ENCODE data around the gene LZTS2.
"Not testable (repeated sequence)": the region's sequence is repeated elsewhere in the genome, so short reads cannot be mapped to it uniquely, and the experiment has no call there.

Gene LZTS2

GRCh38 chr10:100999742-101000126 is at the start of gene LZTS2:
Gene LZTS2 (plus strand): TSS chr10:100999808. CDS start chr10:101002539, 2,731 bp downstream.
- no peak for DNase-seq (ENCODE audit: low read depth in 2 of 2)

- no peak for DNase-seq (ENCODE audit: low read depth in 2 of 2)
These were observed 39.4 kb upstream of the LZTS2 start for GRCh38 chr10:100960251-100960650.

GRCh38 chr10:100962351-100963080 is 37.1 kb upstream of the LZTS2 start:
- no peak for DNase-seq (ENCODE audit: low read depth in 2 of 2)

GRCh38 chr10:100963826-100964225 is 35.8 kb upstream of the LZTS2 start:
- no peak for DNase-seq (ENCODE audit: low read depth in 2 of 2)

- DNase-seq (ENCODE audit: low read depth in 2 of 2), result no peak
These were observed 33.8 kb upstream of the LZTS2 start for GRCh38 chr10:100965820-100966219.

GRCh38 chr10:100966887-100967286 is 32.7 kb upstream of the LZTS2 start:
- DNase-seq (ENCODE audit: low read depth in 2 of 2), result no peak

GRCh38 chr10:100967332-100967731 is 32.3 kb upstream of the LZTS2 start:
- no peak for DNase-seq (ENCODE audit: low read depth in 2 of 2)

- DNase-seq (ENCODE audit: low read depth in 2 of 2), result no peak
These were observed 31.4 kb upstream of the LZTS2 start for GRCh38 chr10:100968062-100968736.

GRCh38 chr10:100968863-100969186 is 30.8 kb upstream of the LZTS2 start:
- DNase-seq (ENCODE audit: low read depth in 2 of 2), result no peak

GRCh38 chr10:100969187-100970075 is 30.2 kb upstream of the LZTS2 start, which contains the start of gene SEMA4G:
Gene SEMA4G (plus strand): TSS chr10:100969504. CDS start chr10:100972913, 3,409 bp downstream.
- DNase-seq (ENCODE audit: low read depth in 2 of 2), result no peak

GRCh38 chr10:100970076-100970913 is 29.3 kb upstream of the LZTS2 start:
- DNase-seq (ENCODE audit: low read depth in 2 of 2), result no peak

- DNase-seq (ENCODE audit: low read depth in 2 of 2), result no peak
These were observed 28.4 kb upstream of the LZTS2 start for GRCh38 chr10:100970914-100971811.

GRCh38 chr10:100972115-100972903 is 27.3 kb upstream of the LZTS2 start:
- DNase-seq (ENCODE audit: low read depth in 2 of 2), result no peak

GRCh38 chr10:100972904-100973535 is 26.6 kb upstream of the LZTS2 start:
- no peak for DNase-seq (ENCODE audit: low read depth in 2 of 2)

- not testable (repeated sequence) for DNase-seq (ENCODE audit: low read depth in 2 of 2)
These were observed 24.2 kb upstream of the LZTS2 start for GRCh38 chr10:100975397-100975796.

- DNase-seq (ENCODE audit: low read depth in 2 of 2), result no peak
These were observed 22.7 kb upstream of the LZTS2 start for GRCh38 chr10:100976906-100977305.

- no peak for DNase-seq (ENCODE audit: low read depth in 2 of 2)
These were observed 22.2 kb upstream of the LZTS2 start for GRCh38 chr10:100977436-100977835.

- no peak for DNase-seq (ENCODE audit: low read depth in 2 of 2)
These were observed 21.3 kb upstream of the LZTS2 start for GRCh38 chr10:100978121-100978900.

- DNase-seq (ENCODE audit: low read depth in 2 of 2), result no peak
These were observed 20.8 kb upstream of the LZTS2 start for GRCh38 chr10:100978901-100979195.
